ENCODE data around the gene ACBD4. TPM values are rescaled to one million over a fixed set of nuclear protein-coding genes. Genes with fewer than 3 reads are reported as not detected.

Gene ACBD4
- total and polyA plus RNA-seq, 2 of the 13 experiments (the other 11 are each of a cell fraction or from before 2014, with no cell fraction given), result 16.1 to 26.9 TPM

DNA sequence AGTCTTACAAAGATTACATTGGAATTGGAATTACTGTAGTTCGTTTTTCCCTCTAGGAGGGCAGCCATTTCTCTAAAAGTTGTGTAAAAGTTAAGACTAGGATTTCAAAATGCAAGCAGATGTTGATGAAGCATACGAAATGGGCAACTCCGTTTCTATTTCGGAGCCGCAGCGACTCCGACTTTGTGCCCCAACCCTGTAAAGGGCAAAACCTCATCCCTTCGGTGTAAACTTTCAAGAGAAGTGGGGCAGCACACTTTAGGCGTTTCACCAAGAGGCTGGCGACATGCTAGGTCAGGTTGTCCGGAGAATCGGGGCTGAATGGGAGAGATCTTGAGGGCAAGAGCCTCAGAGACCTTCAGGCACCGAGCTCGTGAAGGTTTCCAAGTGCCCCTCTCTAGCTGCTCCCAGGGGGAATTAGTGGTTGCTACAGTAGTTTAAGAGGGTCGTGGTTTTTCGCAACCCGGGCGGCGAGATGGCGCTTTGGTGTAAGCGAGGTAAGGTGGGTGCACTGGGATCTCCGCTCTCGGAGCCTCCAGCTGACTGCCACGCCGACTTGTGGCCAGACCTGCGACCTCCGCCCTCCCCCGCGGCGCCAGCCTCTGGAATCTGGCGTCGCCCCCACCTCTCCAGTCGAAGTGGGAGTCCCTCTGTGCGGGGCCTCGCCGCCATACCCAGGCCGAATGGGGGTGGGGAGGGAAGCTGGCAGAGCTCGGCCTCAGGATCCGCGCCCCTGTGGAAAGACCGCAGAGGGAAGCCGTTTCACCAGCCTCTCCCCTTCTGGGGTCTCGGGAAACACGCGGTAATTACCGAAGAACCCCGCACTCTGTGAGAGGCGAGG lies 25.2 kb downstream of the ACBD4 start (continued):
- TF ChIP-seq, protein P1, sequence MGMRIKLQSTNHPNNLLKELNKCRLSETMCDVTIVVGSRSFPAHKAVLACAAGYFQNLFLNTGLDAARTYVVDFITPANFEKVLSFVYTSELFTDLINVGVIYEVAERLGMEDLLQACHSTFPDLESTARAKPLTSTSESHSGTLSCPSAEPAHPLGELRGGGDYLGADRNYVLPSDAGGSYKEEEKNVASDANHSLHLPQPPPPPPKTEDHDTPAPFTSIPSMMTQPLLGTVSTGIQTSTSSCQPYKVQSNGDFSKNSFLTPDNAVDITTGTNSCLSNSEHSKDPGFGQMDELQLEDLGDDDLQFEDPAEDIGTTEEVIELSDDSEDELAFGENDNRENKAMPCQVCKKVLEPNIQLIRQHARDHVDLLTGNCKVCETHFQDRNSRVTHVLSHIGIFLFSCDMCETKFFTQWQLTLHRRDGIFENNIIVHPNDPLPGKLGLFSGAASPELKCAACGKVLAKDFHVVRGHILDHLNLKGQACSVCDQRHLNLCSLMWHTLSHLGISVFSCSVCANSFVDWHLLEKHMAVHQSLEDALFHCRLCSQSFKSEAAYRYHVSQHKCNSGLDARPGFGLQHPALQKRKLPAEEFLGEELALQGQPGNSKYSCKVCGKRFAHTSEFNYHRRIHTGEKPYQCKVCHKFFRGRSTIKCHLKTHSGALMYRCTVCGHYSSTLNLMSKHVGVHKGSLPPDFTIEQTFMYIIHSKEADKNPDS (CRISPR knock-in tag; IDR thresholded peaks at IDR 0.05), result no peak; the same call in 1 of the 2 replicates
- TF ChIP-seq RARA (CRISPR knock-in tag; IDR thresholded peaks at IDR 0.05) (peak; percentile 45; the same call in 1 of the 2 replicates), HNRNPL (IDR thresholded peaks at IDR 0.05; ENCODE audit: low read depth, low read length) (peak; percentile 95), ZNF121 (CRISPR knock-in tag; IDR thresholded peaks at IDR 0.05) (0 out of 2 replicates have a peak, but pooled peaks have one; percentile 11), KLF12 (CRISPR knock-in tag; IDR thresholded peaks at IDR 0.05; ENCODE audit: borderline replicate concordance) (peak; percentile 20; the same call in 1 of the 2 replicates), SRSF4 (IDR thresholded peaks at IDR 0.05; ENCODE audit: low read depth, low read length, poor library complexity, severe bottlenecking) (no peak), NFE2L1 (CRISPR knock-in tag; IDR thresholded peaks at IDR 0.05; ENCODE audit: borderline replicate concordance) (no peak), ZNF749 (CRISPR knock-in tag; IDR thresholded peaks at IDR 0.05; ENCODE audit: borderline replicate concordance) (no peak; the same call in 1 of the 2 replicates), ZBTB20 (CRISPR knock-in tag; IDR thresholded peaks at IDR 0.05; ENCODE audit: borderline replicate concordance, low read depth) (no peak), NFKBIZ (CRISPR knock-in tag; IDR thresholded peaks at IDR 0.05) (no peak)
- TF ChIP-seq, protein P2, sequence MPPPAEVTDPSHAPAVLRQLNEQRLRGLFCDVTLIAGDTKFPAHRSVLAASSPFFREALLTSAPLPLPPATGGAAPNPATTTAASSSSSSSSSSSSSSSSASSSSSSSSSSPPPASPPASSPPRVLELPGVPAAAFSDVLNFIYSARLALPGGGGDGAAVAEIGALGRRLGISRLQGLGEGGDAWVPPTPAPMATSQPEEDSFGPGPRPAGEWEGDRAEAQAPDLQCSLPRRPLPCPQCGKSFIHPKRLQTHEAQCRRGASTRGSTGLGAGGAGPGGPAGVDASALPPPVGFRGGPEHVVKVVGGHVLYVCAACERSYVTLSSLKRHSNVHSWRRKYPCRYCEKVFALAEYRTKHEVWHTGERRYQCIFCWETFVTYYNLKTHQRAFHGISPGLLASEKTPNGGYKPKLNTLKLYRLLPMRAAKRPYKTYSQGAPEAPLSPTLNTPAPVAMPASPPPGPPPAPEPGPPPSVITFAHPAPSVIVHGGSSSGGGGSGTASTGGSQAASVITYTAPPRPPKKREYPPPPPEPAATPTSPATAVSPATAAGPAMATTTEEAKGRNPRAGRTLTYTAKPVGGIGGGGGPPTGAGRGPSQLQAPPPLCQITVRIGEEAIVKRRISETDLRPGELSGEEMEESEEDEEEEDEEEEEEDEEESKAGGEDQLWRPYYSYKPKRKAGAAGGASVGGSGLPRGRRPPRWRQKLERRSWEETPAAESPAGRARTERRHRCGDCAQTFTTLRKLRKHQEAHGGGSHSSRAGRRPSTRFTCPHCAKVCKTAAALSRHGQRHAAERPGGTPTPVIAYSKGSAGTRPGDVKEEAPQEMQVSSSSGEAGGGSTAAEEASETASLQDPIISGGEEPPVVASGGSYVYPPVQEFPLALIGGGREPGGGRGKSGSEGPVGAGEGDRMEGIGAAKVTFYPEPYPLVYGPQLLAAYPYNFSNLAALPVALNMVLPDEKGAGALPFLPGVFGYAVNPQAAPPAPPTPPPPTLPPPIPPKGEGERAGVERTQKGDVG (CRISPR knock-in tag; IDR thresholded peaks at IDR 0.05; ENCODE audit: borderline replicate concordance), result peak; percentile 87; the same call in 1 of the 2 replicates
- TF ChIP-seq, protein P3, sequence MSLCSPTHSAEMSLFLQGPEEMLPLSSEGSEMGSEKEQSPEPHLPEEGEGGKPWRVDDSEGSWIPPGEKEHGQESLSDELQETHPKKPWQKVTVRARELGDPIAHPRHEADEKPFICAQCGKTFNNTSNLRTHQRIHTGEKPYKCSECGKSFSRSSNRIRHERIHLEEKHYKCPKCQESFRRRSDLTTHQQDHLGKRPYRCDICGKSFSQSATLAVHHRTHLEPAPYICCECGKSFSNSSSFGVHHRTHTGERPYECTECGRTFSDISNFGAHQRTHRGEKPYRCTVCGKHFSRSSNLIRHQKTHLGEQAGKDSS (CRISPR knock-in tag; IDR thresholded peaks at IDR 0.05; ENCODE audit: borderline replicate concordance, low read depth), result peak; percentile 95
- TF ChIP-seq, protein P4, sequence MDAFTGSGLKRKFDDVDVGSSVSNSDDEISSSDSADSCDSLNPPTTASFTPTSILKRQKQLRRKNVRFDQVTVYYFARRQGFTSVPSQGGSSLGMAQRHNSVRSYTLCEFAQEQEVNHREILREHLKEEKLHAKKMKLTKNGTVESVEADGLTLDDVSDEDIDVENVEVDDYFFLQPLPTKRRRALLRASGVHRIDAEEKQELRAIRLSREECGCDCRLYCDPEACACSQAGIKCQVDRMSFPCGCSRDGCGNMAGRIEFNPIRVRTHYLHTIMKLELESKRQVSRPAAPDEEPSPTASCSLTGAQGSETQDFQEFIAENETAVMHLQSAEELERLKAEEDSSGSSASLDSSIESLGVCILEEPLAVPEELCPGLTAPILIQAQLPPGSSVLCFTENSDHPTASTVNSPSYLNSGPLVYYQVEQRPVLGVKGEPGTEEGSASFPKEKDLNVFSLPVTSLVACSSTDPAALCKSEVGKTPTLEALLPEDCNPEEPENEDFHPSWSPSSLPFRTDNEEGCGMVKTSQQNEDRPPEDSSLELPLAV (CRISPR knock-in tag; conservative IDR thresholded peaks at IDR 0.05; ENCODE audit: low read depth), result no peak
